HL-60/S4 (cell line): ENCODE results near the gene TEDC1.

Source experiments
- in situ Hi-C: fragments of 300-500 bp; cut with MboI; formaldehyde crosslinking; loops from 2 replicates; pipeline ENCODE4 v1.14.3; 2022; ENCODE audit warnings: low sequenced_read_pairs

Gene TEDC1

DNA sequence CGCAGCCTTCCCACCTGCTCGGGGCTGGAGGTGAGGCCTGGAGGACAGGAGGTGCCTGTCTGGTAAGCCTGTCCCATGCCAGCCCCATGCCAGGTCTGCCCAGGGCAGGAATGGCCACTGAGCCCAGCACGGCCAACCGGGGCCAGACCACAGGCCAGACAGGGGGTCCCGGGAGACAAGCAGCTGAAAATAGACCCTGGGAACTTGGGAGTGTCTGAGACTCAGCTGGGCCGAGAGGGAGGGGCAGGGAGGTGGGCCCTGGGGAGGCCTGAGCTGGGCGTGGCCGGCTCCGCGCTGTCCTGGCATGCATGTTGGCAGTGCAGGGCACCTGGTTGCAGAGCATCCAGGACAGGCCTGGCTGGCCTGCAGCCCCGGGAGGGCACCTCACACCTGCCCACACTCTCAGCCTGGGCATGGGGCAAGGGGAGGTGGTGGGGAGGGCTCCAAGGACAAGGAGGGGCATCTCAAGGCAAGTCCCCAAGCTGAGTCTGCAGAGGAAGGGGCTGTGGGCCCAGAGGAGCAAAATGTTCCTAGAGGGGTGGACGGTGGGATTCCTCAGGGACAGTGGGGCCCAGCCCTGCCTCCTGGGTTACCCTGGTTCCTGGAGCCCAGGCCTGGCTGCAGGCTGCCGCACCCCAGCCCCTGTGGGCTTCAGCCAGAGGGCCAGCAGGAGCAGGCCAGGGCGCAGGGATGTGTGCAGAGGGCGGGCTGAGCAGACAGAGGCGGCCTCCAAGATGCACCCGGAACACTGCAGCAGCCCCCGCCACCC is 7.6 kb upstream of the TEDC1 start:
- in situ Hi-C loops = loop anchor here (10.0 kb wide), 1 partner anchor 109 kb away; no protein-coding TSS in a partner anchor

DNA sequence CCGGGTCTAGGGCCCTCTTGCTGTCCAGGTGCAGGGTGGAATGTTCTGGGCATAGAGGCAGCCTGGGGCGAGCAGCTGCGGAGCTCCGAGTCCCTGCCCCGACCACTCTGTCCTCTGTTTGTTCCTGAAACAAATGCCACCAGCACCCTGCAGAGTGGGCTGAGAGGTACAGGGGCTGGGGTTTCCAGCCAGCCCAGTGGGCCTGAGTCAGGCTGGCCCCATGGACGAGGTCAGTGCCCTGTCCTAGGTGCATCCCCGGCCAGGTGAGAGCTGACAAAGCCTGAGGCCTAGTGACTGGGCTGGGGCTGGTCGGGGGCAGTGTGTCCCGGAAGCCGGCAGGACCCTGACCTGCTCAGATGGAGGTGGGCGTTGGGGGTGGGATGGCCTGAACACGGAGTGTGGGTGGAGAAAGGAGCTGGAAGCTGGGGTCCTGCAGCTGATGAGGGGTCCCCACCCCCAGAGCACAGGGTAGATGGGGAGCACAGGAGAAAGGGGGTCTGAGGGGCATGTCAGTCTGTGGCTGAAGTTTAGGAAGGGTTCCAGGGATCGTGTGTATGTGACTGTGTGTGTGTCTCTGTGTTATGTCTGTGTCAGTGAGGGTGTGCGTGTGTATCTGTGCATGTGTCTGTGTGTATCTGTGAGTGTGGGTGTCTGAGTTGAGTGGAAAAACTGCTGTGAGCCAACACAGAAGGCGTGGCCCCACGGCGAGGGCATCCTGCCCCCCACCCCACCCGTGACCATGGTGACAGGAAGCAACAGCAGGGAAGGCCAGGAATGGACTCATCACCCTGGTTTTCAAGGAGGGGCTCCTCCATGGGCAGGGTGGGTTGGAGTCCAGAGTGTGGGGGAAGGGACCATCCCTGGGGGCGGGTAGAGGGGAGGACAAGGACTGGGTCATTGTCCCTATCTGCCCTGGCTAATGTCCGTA is 6.7 kb upstream of the TEDC1 start:
- in situ Hi-C loops = loop anchor here (10.0 kb wide), 1 partner anchor 110 kb away; no protein-coding TSS in a partner anchor

- in situ Hi-C loops = loop anchor here (10.0 kb wide), 1 partner anchor 110 kb away; no protein-coding TSS in a partner anchor
Observed at GRCh38 chr14:105484997-105485393, 6.1 kb upstream of the TEDC1 start.

DNA sequence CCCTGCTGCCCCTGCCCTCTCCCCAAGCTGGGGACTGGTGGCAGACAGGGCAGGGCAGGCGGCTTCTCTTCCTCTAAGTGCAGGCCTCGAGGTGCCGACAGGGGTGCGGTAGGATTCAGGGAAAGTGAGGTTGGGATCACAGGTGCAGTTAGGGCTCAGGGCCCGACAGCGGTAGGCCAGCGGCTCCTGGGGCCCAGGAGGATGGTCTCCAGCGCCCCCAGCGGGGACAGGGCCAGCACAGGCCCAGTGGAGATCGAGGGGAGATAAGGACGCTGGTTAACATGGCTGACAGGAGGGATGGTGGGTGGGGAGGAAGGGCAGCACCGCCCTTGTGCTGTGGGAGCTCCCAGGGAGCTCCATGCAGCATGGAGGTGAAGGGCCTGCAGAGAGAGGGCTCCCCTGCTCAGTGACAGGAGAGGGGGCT is 5.3 kb upstream of the TEDC1 start:
- in situ Hi-C loops = loop anchor here (10.0 kb wide), 1 partner anchor 111 kb away; no protein-coding TSS in a partner anchor

GRCh38 chr14:105486163-105486973 is 4.7 kb upstream of the TEDC1 start, which contains the start of gene CRIP1:
Gene CRIP1 (plus strand): TSS chr14:105486886. CDS start chr14:105487260, 374 bp downstream.
- in situ Hi-C loops = loop anchor here (10.0 kb wide), 1 partner anchor 112 kb away; no protein-coding TSS in a partner anchor

DNA sequence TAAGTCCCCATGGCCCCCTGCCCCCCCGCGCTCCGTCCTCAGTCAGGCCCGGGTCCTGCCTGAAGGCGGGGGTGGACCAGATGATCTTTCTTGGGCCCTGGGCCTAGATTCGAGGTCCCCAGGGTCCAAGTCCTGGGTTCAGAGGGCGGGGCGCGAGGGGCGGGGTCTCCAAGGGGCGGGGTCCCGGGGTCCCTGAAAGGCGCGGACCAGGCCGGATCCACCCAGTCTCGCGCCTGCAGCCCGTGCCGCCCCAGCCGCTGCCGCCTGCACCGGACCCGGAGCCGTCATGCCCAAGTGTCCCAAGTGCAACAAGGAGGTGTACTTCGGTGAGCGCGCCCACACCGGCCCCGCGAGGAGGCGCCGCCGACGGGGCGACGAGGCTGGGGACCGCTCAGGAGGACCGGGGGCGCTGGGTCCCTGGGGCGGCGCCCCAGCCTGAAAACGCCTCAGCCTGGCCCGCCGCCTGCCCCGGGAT is 4.0 kb upstream of the TEDC1 start:
- in situ Hi-C loops = loop anchor here (10.0 kb wide), 1 partner anchor 112 kb away; no protein-coding TSS in a partner anchor

- in situ Hi-C loops = loop anchor here (10.0 kb wide), 1 partner anchor 113 kb away; no protein-coding TSS in a partner anchor
Observed at GRCh38 chr14:105487449-105487985, 3.5 kb upstream of the TEDC1 start.

DNA sequence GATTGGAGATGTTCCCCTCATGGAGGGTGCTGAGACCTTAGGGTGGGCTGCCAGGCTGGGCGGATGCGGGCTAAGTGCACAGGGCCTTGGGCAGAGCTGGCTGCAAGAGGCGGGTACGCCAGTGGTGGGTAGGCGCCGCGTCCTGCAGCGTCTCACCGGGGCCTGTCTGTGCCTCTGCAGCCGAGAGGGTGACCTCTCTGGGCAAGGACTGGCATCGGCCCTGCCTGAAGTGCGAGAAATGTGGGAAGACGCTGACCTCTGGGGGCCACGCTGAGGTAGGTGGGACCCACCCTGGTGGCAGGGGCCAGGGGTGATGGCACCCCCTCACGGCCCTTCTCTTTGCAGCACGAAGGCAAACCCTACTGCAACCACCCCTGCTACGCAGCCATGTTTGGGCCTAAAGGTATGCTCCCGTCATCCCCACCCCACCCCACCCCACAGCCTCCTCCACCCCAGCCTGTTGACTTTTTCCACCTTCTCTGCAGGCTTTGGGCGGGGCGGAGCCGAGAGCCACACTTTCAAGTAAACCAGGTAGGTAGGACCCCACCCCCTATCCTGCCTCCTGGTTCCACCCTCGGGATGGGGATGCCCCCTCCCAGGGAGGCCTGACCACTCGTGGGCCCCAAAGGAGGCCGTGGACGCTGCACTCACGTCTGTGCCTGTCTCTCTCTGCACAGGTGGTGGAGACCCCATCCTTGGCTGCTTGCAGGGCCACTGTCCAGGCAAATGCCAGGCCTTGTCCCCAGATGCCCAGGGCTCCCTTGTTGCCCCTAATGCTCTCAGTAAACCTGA is 2.9 kb upstream of the TEDC1 start:
- in situ Hi-C loops = loop anchor here (10.0 kb wide), 1 partner anchor 113 kb away; no protein-coding TSS in a partner anchor

DNA sequence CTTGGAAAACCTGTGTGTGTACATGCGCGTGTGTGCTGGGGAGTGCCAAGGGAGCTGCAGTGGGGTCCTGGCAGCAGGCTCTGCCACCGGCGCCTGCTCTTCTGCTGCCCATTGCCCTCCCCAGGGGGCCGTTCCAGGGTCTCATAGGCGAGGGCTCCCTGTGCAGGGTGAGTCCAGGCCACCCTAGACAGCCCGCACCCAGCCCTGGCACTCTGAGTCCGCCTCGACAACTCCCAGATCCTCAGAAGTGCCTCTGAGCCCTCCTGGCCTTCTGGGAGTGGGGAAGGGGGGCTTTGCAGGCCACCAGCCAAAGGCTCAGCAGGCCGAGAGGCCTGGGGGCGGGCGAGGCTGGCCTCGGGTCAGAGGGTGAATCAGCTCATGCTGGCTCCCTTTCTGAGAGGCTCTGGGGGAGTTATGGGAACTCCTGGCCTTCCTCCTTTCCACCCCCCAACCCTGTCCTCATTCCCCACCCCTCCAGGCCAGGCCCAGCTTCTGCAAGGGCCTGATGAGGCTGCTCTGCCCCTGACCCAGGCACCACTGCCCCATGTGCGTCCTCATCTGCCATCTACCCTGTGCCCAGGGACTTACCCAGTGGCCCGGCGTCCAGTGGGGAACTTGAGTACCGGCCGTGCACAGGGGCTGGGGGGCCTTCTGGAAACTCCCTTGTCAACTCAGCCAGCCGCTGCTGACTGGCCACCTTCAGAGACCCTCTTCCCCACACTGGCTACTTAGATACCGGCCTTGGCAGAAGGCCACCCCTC is 2.1 kb upstream of the TEDC1 start:
- in situ Hi-C loops = loop anchor here (10.0 kb wide), 1 partner anchor 114 kb away; no protein-coding TSS in a partner anchor

DNA sequence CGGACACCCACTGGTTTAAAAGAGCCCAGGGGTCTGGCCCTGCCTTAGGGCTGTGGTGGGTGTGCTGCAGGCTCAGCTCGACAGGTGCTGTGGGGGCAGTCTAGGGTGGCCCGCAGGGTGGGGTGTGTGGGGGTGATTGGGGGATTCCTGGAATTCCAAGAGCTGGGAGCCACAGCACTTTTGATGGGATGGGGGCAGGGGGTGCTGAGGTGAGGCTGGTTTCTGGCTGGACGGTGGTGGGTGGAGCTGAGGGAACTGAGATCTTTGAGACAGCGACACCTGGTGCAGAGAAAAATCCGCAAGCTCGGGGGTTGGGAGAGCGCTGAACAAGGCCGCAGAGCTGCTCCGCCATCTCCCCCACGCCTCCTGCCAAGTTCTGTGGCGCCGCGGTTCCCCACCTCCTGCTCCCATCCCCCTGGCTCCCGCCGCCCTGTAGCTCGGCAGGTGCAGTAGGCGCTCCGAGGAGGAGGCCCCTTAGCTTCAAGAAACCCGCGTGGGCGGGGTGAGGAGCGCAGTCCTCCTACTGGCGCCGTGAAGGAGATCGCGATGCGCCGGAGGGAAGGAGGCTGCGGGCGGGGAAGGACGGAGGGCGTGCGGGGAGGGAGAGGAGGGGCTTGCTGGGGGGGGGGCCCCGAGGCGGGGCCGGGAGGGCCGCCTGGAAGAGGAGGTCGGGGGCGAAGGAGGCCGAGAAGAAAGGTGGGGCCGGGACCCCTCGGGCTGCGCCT is 1.3 kb upstream of the TEDC1 start:
- in situ Hi-C loops = loop anchor here (10.0 kb wide), 1 partner anchor 115 kb away; no protein-coding TSS in a partner anchor

GRCh38 chr14:105490267-105490571 is 827 bp upstream of the TEDC1 start:
- in situ Hi-C loops = no loop called here

- in situ Hi-C loops = no loop called here
Observed at GRCh38 chr14:105491366-105491973, 424 bp downstream of the TEDC1 start.

- in situ Hi-C loops = no loop called here
Observed at GRCh38 chr14:105492031-105492970, 1.3 kb downstream of the TEDC1 start.

DNA sequence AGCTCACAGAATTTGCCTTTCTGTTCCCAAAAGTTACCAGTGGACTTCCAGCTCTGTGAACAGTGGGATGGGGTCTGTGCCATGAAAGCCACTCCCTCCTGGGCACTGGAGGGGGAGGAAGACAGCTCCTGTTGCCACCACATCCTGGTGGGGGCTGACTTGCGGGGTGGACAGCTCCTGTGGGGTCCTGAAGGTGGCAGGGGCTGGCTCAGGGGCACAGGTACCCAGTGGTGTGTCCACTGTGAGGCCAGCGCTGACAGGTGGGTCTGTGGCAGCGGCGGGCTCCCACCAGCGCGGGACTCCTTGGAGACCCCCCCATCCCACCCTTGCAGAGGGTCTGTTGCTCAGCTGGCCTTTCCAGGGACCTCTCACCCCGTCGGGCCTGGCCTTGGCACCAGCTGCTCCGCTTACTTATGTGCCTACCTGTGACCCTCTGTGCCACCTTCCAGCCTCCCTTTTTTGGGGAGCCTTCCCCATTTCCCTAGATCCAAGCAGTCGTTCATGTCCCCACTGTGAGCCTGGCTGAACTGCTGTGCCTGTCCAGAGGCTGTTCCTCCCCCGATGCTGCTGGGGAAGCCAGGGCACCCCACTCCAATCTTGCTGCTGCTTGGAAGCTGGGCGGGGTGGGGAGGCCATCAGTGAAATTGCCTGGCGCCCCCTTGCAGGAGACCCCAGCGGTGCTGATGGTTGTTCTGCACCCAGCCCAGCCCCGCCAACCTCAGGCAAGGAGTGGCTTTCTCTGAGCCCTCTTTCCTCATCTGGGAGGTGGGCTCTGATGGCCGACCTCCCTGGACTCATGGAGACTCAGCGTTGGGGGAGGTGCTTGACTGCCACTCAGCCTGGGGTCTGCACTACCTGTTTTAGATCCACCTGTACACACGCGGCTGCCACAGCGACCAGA is 2.2 kb downstream of the TEDC1 start:
- in situ Hi-C loops = no loop called here

GRCh38 chr14:105493921-105494605 is 3.0 kb downstream of the TEDC1 start:
- in situ Hi-C loops = no loop called here
